Measurements from ENCODE around the gene PEX11G.
"Not testable (repeated sequence)": the region's sequence is repeated elsewhere in the genome, so short reads cannot be mapped to it uniquely, and the experiment has no call there.

PEX11G gene

GRCh38 chr19:7463575-7463974 lies 25.3 kb downstream of the PEX11G start:
- no peak for DNase-seq

- no peak for DNase-seq
These were observed 26.8 kb downstream of the PEX11G start for GRCh38 chr19:7461841-7462629.

GRCh38 chr19:7460562-7460966 lies 28.3 kb downstream of the PEX11G start:
- no peak for DNase-seq

GRCh38 chr19:7459773-7460172 lies 29.1 kb downstream of the PEX11G start:
- DNase-seq: no peak

- no peak for DNase-seq
These were observed 30.2 kb downstream of the PEX11G start for GRCh38 chr19:7458675-7459074.

DNA sequence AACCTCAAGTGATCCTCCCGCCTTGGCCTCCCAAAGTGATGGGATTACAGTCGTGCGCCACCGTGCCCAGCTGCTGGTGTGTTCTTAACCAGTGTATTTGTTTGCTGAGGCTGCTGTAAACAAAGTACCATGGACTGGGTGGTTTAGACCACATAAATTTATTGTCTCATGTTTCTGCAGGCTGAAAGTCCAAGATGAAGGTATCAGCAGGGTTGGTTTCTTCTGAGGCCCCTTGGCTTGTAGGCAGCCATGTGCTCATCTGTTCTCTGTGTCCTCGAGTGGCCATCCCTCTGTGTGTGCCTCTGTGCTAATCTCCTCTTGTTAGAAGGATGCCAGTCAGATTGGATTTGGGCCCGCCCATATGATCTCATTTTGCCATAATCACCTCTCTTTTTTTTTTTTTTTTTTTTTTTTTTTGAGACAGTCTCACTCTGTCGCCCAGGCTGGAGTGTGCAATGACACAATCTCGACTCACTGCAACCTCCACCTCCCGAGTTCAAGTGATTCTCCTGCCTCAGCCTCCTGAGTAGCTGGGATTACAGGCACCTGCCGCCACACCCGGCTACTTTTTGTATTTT lies 31.8 kb downstream of the PEX11G start:
- no peak for DNase-seq

GRCh38 chr19:7455600-7456296 lies 33.1 kb downstream of the PEX11G start:
- no peak for DNase-seq

- no peak for DNase-seq
These were observed 33.8 kb downstream of the PEX11G start for GRCh38 chr19:7454998-7455397.

DNA sequence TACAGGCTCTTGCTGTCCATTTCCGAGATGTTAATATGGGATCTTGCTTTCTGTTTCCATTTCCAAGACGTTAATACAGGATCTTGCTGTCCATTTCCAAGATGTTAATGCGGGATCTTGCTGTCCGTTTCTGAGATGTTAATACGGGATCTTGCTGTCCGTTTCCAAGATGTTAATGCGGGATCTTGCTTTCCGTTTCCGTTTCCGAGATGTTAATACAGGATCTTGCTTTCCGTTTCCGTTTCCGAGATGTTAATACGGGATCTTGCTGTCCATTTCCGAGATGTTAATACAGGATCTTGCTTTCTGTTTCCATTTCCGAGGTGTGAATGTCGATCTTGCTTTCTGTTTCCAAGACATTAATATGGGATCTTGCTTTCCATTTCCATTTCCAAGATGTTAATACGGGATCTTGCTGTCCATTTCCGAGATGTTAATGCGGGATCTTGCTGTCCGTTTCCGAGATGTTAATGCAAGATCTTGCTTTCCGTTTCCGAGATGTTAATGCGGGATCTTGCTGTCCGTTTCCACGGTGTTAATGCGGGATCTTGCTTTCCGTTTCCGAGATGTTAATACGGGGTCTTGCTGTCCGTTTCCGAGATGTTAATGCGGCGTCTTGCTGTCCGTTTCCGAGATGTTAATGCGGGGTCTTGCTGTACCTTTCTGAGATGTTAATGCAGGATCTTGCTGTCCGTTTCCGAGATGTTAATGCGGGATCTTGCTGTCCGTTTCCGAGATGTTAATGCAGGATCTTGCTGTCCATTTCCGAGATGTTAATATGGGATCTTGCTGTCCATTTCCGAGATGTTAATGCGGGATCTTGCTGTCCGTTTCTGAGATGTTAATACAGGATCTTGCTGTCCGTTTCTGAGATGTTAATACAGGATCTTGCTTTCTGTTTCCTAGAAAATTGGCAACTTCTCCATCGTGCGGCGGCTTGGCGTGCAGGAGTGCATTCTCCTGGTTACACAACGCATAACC lies 38.3 kb downstream of the PEX11G start:
- no peak for DNase-seq

DNA sequence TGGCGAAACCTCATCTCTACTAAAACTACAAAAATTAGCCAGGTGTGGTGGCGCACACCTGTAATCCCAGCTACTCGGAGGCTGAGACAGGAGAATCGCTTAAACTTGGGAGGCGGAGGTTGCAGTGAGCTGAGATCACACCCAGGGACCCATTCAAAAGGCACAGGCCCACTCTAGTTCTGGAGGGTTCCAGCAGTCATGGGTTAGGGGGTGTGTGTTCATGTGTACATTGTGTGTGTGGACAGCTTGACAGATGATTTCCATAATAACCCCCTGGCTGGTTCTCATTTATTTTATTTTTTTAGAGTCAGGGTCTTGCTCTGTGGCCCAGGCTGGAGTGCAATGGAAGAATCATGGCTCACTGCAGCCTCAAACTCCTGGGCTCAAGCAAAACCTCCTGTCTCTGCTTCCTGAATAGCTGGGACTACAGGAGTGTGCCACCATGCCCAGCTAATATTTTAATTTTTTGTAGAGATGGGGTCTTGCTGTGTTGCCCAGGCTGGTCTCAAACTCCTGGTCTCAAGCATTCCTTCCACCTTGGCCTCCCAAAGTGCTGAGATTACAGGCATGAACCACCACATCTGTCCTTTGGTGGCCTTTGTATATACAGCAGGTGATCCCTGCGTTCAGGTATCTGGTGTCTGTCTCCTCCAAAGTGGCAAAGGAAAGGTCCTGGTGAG lies 39.3 kb downstream of the PEX11G start:
- not testable (repeated sequence) for DNase-seq

- no peak for DNase-seq
These were observed 41.2 kb downstream of the PEX11G start for GRCh38 chr19:7447648-7448047.

DNA sequence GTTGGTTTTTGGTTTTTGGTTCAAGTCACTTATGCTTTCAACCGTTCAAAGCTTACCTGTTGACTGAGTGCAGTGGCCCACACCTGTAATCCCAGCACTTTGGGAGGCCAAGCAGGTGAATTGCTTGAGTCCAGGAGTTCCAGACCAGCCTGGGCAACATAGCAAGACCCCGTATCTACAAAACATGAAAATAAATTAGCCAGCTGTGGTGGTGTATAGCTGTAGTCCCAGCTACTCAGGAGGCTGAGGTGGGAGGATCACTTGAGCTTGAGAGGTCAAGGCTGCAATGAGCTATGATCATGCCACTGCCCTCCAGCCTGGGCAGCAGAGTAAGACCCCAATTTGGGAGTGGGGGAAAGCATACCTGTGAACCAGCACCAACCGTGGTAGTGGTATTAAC lies 43.7 kb downstream of the PEX11G start:
- no peak for DNase-seq

DNA sequence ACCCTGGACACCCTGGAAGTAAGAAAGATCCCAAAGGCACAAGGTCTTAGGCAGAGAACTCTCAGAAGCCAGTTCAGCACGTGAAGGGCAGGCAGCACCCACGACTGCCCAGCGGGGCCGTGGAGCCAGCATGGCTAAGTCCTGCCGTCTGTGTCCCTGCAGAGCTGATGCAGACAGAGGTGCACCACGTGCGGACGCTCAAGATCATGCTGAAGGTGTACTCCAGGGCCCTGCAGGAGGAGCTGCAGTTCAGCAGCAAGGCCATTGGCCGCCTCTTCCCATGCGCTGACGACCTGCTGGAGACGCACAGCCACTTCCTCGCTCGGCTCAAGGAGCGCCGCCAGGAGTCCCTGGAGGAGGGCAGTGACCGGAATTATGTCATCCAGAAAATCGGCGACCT lies 44.8 kb downstream of the PEX11G start:
- no peak for DNase-seq

DNA sequence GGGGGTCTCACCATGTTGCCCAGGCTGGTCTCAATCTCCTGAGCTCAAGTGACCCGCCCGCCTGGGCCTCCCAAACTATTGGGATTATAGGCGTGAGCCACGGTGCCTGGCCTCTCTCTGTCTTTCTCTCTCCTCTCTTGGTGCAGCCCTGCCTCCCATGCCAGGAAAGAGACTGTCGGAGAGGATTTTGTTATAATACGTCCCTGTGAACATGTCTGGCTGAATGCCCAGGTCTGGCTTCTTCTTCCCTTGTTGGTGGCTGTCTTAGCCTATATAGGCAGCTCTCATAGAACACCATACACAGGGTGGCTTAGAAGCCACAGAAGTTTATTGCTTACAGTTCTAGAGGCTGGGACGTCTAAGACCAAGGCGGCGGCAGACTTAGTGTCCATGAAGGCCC lies 46.4 kb downstream of the PEX11G start:
- DNase-seq: no peak

DNA sequence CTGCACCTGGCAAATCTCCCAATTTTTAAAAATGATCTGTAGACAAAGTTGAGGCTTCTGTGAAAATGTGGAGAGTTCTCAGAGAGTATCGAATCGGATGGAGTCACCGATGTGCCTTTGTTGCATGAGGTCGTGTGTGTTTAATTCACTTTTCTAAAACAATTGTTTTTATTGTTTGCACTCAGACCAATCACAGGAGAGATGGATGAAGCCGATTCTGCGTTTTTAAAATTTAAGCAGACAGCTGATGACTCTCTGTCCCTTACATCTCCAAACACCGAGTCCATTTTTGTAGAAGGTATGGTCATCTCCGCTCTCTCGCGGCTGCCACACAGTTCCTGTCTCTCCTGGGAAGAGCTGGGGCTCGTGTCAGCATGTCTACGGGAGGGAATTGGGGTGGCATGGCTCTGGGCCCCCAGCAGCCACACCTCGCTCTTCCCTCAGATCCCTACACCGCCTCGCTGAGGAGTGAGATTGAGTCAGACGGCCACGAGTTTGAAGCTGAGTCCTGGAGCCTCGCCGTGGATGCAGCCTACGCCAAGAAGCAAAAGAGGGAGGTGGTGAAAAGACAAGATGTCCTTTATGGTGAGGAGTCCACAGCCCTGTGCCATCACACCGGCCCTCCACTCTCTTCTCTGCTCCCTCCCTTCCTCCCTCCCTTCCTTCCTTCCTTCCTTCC lies 47.2 kb downstream of the PEX11G start:
- no peak for DNase-seq

- DNase-seq: no peak
These were observed 48.5 kb downstream of the PEX11G start for GRCh38 chr19:7440188-7440975.

- DNase-seq: no peak
These were observed 53.2 kb downstream of the PEX11G start for GRCh38 chr19:7435586-7435985.

GRCh38 chr19:7434391-7434790 lies 54.4 kb downstream of the PEX11G start:
- no peak for DNase-seq

- DNase-seq: not testable (repeated sequence)
These were observed 55.4 kb downstream of the PEX11G start for GRCh38 chr19:7433456-7433855.

GRCh38 chr19:7429638-7430282 lies 59.1 kb downstream of the PEX11G start:
- no peak for DNase-seq

All from NCI-H1092 treated with DMSO at 0.1 percent for 48 hours (cell line).